GM18526 (cell line): ENCODE results near the gene SYT9.

Source experiments
- POLR2A ChIP-seq: IDR thresholded peaks from 3 replicates; pipeline ENCODE4 v1.6.1; 2011; ENCODE audit not compliant: insufficient read length; ENCODE audit errors: extremely low read depth

The SYT9 gene

DNA sequence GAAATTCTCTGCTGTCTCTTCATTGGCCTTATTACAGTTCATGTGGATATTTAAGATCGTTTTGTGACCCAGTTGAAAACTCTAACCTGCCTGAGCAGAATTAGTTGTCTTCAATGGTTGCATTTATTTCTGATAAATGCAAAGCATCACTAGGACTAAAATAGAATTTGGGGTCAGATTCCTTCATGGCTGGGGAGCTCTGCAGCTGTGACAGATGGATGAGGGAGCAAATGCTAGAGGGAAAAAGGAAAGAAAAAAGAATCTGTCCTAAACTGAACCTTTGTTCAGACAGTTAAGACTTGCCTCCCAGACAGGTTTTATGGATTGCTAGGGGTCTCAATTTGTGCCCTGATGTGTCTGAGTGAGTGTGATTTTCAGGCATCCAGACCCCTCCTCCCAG is 113.0 kb downstream of the SYT9 start:
- TF ChIP-seq POLR2A, result no peak

DNA sequence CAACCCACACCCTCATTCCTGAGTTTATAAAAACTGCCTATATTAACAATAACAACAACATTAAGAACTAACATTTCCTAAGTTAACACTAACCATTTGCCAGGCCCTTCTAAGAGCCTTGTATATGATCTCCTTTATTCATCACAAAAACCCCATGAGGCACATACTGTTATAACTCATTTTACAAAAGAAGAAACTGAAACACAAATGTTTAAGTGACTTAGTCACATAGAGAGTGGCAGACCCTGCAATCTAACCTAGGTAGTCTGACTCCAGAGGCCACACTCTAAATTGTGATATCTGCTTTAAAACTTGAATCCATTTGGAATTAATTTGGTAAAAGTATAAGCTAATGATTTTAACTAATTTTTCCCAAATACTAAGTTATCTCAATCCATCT is 116.1 kb downstream of the SYT9 start:
- TF ChIP-seq POLR2A, result no peak

DNA sequence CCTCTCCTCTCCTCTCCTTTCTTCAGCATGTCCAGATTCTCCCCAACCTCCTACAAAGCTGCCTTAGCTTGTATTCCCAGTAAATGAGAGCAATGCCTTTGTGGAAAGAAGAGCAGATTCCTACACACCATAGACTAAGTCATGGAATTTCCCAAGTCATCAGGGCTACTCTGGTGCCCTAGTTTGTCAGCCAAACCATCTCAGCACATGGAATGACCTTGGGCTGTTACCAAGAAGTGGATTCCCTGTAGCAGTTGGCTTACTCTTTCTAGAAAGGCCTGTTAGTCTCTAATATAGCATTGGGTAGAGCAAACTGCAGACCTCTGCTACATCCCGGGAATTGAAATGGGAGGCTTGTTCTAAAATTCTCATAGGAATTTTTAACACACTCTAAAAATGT is 124.7 kb downstream of the SYT9 start:
- TF ChIP-seq POLR2A, result no peak

- no peak for TF ChIP-seq POLR2A
Measured at GRCh38 chr11:7381937-7382336, 130.2 kb downstream of the SYT9 start.

GRCh38 chr11:7383406-7383805 is 131.7 kb downstream of the SYT9 start:
- TF ChIP-seq POLR2A, result no peak

DNA sequence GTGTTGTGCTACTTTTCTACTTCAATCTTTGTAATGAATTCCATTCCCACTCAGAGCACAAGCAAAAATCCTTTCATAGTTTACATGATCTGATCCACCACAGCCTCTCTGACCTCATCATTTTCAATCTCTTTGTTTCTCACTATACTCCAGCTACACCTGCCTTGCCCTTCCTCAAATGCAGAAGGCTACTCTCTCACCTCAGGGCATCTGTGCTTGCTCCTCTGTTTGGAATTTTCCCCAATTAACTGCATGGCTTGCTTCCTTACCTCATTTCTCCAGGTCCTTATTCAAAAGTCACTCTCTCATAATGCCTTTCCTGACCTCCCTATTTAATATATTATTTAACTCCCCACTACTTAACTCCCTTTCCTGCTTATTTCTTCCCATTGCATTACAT is 133.0 kb downstream of the SYT9 start:
- TF ChIP-seq POLR2A, result no peak

DNA sequence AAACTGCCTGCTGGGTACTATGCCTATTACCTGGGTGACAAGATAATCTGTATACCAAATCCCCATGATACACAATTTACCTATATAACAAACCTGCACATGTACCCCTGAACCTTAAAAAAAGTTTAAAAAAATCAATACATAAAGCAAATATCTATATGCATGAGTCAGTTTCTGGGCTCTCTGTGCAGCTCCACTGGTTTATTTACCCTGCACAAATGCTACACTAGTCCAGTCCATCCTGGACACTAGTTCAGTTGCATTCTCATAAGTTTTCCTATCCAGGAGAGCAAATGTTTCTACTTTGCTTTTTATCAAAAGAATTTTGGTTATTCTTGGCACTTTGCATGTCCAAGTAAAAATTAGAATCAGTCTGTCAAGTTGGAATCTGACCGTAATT is 133.8 kb downstream of the SYT9 start:
- TF ChIP-seq POLR2A, result no peak

- TF ChIP-seq POLR2A, result no peak
Measured at GRCh38 chr11:7413961-7414915, 162.5 kb downstream of the SYT9 start.

- TF ChIP-seq POLR2A, result no peak
Measured at GRCh38 chr11:7414973-7415817, 163.5 kb downstream of the SYT9 start.

DNA sequence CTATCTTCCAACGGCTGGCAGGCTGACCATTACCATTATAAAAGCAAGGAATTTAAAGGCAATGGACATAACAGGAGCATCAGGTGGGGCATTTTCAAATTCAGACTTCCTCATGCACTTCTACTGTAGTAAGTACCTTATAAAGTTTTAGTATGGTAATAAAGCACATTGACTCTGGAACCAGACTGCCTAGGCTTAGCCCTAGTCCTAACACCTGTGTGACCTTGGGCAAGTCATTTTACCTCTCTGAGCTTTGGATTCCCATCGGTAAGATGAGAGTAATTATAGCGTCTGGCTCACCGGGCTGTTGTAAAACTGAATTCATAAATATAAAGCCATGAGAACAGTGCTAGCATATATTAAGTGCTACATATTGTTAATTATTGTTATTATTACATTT is 164.4 kb downstream of the SYT9 start:
- no peak for TF ChIP-seq POLR2A

DNA sequence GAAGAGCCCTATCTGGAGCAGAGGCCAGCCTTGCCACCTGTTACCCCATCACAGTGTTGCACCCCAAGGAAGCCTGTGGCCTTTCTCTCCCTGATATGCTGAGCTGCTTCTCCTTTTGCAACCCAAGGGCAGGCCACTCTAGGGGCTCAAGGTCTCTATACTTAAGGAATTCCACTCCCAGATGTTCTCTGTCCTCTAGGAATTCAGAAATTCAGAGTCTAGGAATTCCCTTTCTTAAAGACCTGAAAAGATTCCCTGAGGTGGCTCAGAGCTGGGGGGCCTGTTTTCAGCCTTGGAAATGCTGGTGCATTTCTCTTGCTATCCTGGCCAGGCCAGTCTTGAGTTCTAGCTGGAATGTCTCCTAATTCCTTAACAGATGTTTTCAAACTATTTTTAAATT is 165.6 kb downstream of the SYT9 start:
- TF ChIP-seq POLR2A, result no peak

- TF ChIP-seq POLR2A, result no peak
Measured at GRCh38 chr11:7418061-7418460, 166.4 kb downstream of the SYT9 start.

DNA sequence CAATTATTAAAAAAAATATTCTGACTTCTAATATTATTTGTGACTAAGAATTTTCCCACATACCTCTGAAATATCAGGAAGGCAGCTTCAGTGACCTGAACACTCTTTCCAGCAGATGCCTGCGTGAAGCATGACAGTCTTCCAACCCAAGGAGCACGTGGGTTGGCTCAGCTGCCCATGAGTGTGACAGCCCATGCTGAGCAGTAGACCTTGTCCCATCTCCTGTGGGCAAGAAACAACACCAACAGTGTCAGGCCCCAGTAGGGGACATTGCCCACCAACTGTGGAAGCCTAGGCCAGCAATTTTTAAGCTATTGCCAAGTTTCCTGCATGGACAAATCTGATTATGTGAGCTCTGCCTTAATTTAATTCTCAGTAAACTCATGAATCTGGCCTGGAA is 167.2 kb downstream of the SYT9 start:
- TF ChIP-seq POLR2A, result no peak

DNA sequence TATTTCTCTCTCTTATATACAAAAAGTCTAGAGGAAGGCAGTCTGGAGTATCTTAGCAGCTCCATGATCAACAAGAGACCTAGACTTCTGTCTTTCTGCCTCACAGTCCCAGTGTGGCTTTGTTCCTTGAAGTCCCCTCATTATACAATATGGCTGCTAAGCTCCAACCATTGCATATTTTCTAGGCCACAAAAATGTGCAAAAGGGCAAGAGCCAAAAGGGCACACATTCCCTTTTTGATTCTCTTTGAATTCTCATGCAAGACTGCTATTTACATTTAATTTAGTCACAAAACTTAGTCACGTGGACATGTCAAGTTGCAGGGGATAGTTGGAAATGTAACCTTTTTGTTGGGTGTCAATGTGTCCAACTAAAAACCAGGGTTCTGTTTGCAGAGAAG is 169.4 kb downstream of the SYT9 start:
- TF ChIP-seq POLR2A, result no peak

DNA sequence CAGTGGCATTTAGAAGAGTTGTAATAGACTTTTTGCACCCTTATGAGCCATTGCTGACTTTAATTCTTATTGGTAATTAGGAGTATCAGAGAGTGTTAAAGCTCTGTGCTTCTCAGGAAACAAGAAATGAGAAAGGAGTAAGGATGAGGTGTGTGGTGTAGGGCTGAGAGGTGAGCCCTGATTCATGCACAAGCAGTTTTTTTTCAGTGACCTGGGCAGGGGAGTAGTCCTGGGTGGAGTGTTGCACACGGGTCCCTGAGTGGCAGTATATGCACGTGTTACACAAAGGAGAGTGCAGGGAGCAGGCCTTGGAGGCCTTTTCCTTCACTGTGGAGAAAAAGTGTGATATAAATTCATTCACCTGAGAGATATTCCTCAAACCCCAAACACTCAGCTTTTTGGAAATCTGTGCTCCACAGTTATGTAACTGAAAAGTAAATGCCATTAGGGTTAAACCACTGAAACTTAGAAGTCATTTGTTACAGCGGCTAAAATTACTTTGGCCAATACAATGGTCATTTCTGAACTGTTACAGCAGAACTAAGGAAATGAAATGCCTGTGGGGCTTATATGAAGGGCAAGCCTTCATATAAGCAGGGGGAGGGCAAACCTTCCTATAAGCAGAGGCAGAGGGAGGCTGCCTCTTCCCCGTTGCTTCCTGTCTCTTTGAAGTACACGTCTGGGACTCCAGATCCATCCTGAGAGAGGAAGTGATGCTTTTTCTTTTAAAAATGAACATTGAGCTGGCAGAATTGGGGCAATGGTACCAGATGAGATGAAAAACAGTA is 171.0 kb downstream of the SYT9 start:
- no peak for TF ChIP-seq POLR2A
